Activated naive CD4-positive, alpha-beta T cell treated with anti-CD3 and anti-CD28 coated beads, Interleukin-2, amount 10 ng/mL, durations not matched to agents 7 days and 5 days (primary cell): Measurements from ENCODE around the gene BEAN1.

ENCODE experiments used
- CTCF ChIA-PET: fragments of 350-600 bp; sonication (Branson Sonifier 250); formaldehyde crosslinking; loops from one replicate; lab custom pipeline; 2021; ENCODE audit warnings: antibody characterized with exemption; lab: Charles Lee
- DNase-seq: peaks from one replicate; pipeline ENCODE4 v3.0.0-alpha.2; 2020
- H3K27ac Mint-ChIP-seq: one replicate; pipeline ENCODE4 v1.8.0; 2021; ENCODE audit warnings: mild to moderate bottlenecking, moderate library complexity, mixed read lengths
- H3K27me3 Mint-ChIP-seq: one replicate; pipeline ENCODE4 v1.8.0; 2021; ENCODE audit warnings: mild to moderate bottlenecking, mixed read lengths
- H3K36me3 Mint-ChIP-seq: one replicate; pipeline ENCODE4 v1.8.0; 2021; ENCODE audit warnings: mixed read lengths
- H3K4me1 Mint-ChIP-seq: one replicate; pipeline ENCODE4 v1.8.0; 2021; ENCODE audit warnings: mixed read lengths
- H3K4me3 Mint-ChIP-seq: one replicate; pipeline ENCODE4 v1.8.0; 2021; ENCODE audit warnings: mild to moderate bottlenecking, moderate library complexity, mixed read lengths
- H3K9me3 Mint-ChIP-seq: one replicate; pipeline ENCODE4 v1.8.0; 2021; ENCODE audit warnings: mixed read lengths

BEAN1 gene, protein sequence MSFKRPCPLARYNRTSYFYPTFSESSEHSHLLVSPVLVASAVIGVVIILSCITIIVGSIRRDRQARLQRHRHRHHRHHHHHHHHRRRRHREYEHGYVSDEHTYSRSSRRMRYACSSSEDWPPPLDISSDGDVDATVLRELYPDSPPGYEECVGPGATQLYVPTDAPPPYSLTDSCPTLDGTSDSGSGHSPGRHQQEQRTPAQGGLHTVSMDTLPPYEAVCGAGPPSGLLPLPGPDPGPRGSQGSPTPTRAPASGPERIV

DNA sequence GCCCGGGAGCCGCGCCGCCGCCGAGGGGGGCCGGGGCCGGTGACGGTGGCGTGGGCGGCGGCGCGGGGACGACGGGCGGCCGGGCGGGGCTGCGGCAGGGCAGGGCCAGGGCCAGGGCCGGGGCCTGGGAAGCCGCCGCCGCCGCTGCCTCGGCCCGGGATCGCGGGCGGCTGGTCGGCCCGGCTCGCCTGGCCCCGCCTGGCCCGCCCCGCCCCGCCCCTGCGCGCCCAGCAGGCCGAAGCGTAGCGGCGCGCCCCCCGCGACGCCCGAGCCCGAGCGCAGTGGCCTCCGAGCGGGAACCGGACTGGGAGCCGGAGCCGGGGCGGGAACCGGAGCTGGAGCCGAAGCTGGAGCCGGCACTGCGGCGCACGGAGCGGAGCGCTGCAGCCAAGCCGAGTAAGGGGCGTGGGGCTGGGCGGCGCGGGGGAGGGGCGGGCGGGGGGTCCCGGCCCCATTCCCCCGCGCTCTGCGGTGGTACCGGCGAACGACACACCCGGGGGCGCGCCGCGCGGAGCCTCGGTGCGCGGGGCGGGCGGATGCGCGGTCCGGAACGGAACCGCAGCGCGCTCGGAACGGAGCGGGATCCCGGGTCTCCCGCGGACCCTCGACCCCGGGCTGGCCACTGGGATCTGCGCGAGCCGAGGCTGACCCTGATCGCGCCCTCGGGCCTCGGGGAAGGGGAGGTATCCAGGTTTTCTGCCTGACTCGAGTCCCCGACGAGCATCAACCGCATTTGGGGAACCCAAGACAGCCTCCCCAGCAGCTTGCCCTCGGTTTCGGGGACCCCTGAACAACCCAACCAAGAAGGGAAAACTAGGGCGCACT, at the start of gene BEAN1:
Gene BEAN1, plus strand, starts transcription at position 260 of the 825 bp plus-strand sequence. CDS start 10,382 bp downstream, outside the sequence.
- CTCF ChIA-PET: no interaction called here
- Mint-ChIP-seq H3K4me3 (peak within 1 kb of the TSS; percentile 29), H3K9me3 (no peaks in the 10 kb centered on the region), H3K4me1 (peaks cover 8% of the 10 kb centered on the region), H3K27ac (no peak within 1 kb of the TSS), H3K27me3 (peaks cover 86% of the 10 kb centered on the region), H3K36me3 (no peaks in the 10 kb centered on the region)
- DNase-seq: no peak

DNA sequence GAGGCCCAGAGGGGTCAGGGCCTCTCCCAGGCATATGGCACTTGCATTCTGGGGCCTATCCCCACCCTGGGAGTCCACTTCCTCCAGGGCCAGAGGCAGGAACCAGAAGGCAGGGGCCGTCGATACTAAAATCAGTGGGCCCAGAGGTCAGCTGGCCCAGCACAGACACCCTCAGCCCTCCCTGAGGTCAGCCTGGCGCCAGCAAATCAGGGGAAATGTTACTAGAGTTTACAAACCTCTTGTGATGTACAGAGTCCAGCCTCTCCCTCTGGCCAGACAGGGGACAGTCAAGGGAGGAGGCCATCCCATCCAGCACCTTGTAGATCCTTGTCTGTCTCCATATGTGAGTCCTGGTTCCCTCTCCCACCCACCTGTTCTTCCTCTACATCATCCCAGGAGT, 49.8 kb upstream of the BEAN1 start:
- H3K4me3 Mint-ChIP-seq: no peak overlapping the region
- CTCF ChIA-PET: no interaction called here
- no peaks in the 10 kb centered on the region for H3K36me3 Mint-ChIP-seq
- no peaks in the 10 kb centered on the region for H3K4me1 Mint-ChIP-seq
- peaks cover 4% of the 10 kb centered on the region for H3K27me3 Mint-ChIP-seq
- DNase-seq: no peak
- no peak overlapping the region for H3K27ac Mint-ChIP-seq
- no peaks in the 10 kb centered on the region for H3K9me3 Mint-ChIP-seq

DNA sequence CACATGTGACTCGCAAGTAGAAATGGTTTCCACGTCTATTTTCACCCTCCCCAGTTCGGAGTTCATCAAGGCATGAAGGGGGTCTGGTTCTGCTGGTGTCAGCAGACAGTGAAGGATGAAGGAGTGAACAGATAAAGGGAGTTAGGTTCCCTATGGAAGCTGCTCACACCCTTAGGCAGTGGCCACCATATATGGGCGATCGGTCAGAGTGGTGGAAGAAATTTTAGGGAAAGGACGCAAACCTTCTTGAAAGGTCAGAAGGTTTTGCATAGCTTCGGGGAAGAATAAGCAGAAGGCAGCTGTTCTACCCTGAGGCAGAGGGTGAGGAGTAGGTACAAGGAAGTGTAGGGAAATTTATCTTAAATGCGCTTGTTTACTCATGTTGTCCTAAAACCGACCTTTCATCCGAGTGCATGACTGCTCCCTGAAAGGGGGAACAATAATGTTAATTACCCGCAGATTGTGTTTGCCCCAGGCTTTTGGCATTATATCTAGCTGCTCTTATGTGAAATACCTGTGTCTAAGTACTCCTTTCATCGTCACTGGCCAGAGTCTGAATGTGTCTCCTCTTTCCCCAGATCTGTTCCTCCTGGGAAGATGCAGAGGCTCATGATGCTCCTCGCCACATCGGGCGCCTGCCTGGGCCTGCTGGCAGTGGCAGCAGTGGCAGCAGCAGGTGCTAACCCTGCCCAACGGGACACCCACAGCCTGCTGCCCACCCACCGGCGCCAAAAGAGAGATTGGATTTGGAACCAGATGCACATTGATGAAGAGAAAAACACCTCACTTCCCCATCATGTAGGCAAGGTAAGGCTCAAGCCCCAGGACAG, 48.1 kb upstream of the BEAN1 start:
- H3K27me3 Mint-ChIP-seq: peaks cover 10% of the 10 kb centered on the region
- H3K27ac Mint-ChIP-seq: no peak overlapping the region
- H3K9me3 Mint-ChIP-seq: no peaks in the 10 kb centered on the region
- DNase-seq: no peak
- no peak overlapping the region for H3K4me3 Mint-ChIP-seq
- no peaks in the 10 kb centered on the region for H3K36me3 Mint-ChIP-seq
- no peaks in the 10 kb centered on the region for H3K4me1 Mint-ChIP-seq
- CTCF ChIA-PET: interaction anchor here (1.4 kb wide), 1 partner anchor 21 kb away, joined by 5 read pairs; no protein-coding TSS in a partner anchor

DNA sequence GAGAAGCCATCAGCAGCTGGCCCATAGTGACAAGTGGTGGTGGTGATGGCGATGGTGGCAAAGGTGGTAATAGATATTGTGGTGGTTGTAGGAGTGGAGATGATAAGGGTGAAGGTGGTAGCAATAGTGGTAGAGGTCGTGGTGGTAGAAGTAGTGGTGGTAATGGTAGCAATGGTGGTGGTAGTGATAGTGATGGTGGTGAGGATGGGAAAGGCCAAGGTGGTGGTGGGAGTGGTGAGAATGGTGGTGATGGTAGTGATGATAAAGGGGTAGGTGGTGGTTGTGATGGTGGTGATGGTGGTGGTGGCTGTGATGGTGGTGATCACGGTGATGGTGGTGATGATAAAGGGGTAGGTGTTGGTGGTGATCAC, 47.5 kb upstream of the BEAN1 start:
- peaks cover 10% of the 10 kb centered on the region for H3K27me3 Mint-ChIP-seq
- no peak overlapping the region for H3K4me3 Mint-ChIP-seq
- no peak for DNase-seq
- no peaks in the 10 kb centered on the region for H3K36me3 Mint-ChIP-seq
- H3K9me3 Mint-ChIP-seq: no peaks in the 10 kb centered on the region
- no peaks in the 10 kb centered on the region for H3K4me1 Mint-ChIP-seq
- CTCF ChIA-PET: no interaction called here
- no peak overlapping the region for H3K27ac Mint-ChIP-seq

DNA sequence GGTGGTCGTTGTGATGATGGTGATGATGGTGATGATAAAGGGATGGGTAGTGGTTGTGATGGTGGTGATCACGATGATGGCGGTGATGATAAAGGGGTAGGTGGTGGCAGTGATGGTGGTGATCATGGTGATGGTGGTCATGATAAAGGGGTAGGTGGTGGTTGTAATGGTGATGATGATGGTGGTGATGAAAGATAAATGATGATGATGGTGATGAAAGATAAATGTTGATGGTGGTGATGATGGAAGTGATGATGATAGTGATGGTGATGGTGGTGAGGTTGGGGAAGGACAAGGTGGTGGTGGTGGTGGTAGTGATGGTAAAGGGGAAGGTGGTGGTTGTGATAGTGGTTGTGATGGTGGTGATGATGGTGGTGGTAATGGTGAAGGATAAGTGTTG, 46.7 kb upstream of the BEAN1 start:
- Mint-ChIP-seq H3K4me1 (no peaks in the 10 kb centered on the region), H3K9me3 (no peaks in the 10 kb centered on the region), H3K27me3 (peaks cover 10% of the 10 kb centered on the region), H3K36me3 (no peaks in the 10 kb centered on the region), H3K4me3 (no peak overlapping the region), H3K27ac (no peak overlapping the region)
- no peak for DNase-seq
- CTCF ChIA-PET: no interaction called here

DNA sequence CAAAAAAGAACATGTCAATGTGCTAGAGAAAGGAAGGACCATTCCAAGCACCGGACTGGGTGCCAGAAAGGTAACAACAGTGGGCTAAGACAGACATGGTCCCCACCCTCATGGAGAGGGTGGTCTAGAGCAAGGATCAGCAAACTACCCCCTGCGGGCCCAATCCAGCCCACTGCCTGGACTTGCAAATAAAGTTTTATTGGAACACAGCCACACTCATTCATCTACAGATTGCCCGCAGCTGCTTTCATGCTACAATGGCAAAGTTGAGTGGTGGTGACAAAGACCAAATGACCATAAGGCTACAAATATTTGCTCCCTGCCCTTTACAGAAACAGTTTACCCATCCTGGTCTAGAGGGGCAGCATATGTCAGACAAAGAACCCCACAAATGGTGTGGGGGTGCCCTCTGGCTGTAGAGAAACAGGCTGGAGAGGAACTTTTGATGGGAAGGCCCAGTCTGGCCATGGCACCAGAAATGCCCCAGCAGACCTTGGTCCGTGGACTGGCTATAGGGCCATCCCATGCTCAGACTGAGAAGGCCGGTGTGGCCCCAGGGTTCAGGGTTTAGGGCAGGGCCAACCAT, 45.4 kb upstream of the BEAN1 start:
- Mint-ChIP-seq H3K36me3 (no peaks in the 10 kb centered on the region), H3K27ac (no peak overlapping the region), H3K4me3 (no peak overlapping the region), H3K27me3 (peaks cover 13% of the 10 kb centered on the region), H3K9me3 (no peaks in the 10 kb centered on the region), H3K4me1 (no peaks in the 10 kb centered on the region)
- CTCF ChIA-PET: interaction anchor here (0.6 kb wide), 1 partner anchor 24 kb away, joined by 3 read pairs; no protein-coding TSS in a partner anchor
- no peak for DNase-seq

DNA sequence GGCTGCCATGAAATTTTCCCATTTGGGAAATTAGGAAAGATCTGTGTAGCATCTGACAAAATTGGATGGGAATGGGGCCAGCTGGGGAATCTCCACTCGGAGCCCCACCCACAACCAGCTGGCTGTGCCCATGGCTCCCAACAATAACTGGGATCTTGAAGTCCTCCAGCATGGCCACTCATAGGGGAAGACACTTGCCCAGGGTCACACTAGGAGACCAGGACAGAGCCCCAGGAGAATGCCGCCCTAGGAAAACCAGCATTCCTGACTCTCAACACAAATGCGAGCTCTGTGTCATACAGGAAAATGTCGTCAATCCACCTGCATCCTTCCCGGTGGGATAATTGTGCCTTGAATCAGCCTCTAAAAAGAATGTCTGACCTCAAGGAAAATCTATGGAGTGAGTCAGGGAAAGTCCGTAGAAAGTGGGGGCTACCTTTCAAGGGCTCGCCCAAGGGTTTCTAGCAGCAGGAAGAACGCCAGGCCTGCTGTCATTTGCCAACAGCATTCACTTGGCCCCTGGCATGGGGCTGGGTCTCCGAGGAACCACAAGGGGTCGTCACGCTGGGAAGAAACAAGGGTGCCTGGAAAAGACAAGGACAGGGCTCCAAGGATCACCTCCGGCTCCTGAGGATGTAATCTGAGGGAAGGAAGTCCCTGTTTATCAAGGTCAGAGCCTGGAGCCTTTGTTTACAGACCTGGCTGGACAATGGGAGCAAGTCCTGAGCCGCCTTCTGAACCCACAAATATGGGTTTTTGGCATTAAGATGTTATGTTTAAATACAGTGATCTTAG, 44.7 kb upstream of the BEAN1 start:
- Mint-ChIP-seq H3K4me1 (no peaks in the 10 kb centered on the region), H3K27me3 (peaks cover 16% of the 10 kb centered on the region), H3K36me3 (no peaks in the 10 kb centered on the region), H3K4me3 (no peak overlapping the region), H3K9me3 (no peaks in the 10 kb centered on the region), H3K27ac (no peak overlapping the region)
- CTCF ChIA-PET: no interaction called here
- DNase-seq: no peak

DNA sequence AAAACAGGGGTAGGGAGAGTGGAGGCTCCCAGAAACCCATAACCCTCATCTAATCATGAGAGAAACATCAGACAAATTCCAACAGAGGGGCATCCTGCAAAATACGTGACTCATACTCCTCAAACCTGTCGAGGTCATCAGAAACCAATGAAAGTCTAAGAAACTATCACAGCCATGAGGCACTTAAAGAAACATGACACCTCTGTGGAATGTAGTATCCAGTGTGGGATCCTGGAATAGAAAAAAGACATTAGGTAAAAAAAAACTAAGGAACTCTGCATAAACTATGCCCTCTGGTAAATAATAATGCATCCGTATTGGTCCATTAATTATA, 44.2 kb upstream of the BEAN1 start:
- Mint-ChIP-seq H3K27ac (no peak overlapping the region), H3K36me3 (no peaks in the 10 kb centered on the region), H3K4me1 (no peaks in the 10 kb centered on the region), H3K9me3 (no peaks in the 10 kb centered on the region), H3K4me3 (no peak overlapping the region), H3K27me3 (peaks cover 22% of the 10 kb centered on the region)
- CTCF ChIA-PET: no interaction called here
- DNase-seq: no peak

DNA sequence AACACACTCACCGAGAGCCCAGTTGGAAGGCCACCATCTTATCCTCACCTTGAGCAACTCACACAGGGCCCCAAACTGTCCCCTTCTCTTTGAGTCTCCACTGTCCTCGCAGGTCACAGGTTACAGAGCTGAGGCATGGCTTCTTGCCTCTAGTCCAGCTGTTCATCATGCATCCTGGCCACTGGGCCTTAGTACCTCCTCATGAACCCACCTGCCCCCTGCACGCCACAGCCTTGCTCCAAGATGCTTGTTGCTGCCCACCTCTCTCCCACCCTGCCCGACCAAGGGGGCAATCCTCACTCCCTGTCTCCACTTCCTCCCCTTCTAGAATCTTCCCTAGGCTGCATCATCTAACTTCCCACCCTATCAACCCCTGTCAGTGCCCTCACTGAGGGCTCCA, 43.5 kb upstream of the BEAN1 start:
- DNase-seq: no peak
- CTCF ChIA-PET: interaction anchor here (1.4 kb wide), 1 partner anchor 22 kb away, joined by 3 read pairs; no protein-coding TSS in a partner anchor
- Mint-ChIP-seq H3K36me3 (no peaks in the 10 kb centered on the region), H3K9me3 (no peaks in the 10 kb centered on the region), H3K4me3 (no peak overlapping the region), H3K27ac (no peak overlapping the region), H3K4me1 (no peaks in the 10 kb centered on the region), H3K27me3 (peaks cover 26% of the 10 kb centered on the region)

DNA sequence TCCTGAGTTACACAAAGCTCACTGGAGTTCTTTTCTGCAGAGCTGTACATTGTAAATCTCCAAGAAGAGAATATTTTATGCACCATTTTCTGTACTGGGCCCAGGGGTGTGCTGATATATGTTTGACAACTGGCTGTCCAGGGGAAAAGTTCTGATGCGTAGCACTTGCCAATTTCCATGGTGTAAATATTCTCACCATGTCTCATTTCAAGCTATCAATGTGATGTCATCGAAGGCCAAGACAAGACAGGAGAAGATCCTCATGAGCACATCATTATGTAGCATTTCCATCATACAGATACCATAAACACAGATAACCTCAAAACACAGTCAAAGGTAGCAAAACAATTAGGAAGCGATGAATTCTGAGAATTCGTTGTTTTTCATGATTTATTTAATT, 41.7 kb upstream of the BEAN1 start:
- Mint-ChIP-seq H3K27ac (no peak overlapping the region), H3K4me3 (no peak overlapping the region), H3K9me3 (no peaks in the 10 kb centered on the region), H3K27me3 (peaks cover 27% of the 10 kb centered on the region), H3K36me3 (no peaks in the 10 kb centered on the region), H3K4me1 (no peaks in the 10 kb centered on the region)
- DNase-seq: no peak
- CTCF ChIA-PET: interaction anchor here (1.1 to 1.4 kb wide), 2 partner anchors 28 to 31 kb away, joined by 3 read pairs; no protein-coding TSS in a partner anchor

DNA sequence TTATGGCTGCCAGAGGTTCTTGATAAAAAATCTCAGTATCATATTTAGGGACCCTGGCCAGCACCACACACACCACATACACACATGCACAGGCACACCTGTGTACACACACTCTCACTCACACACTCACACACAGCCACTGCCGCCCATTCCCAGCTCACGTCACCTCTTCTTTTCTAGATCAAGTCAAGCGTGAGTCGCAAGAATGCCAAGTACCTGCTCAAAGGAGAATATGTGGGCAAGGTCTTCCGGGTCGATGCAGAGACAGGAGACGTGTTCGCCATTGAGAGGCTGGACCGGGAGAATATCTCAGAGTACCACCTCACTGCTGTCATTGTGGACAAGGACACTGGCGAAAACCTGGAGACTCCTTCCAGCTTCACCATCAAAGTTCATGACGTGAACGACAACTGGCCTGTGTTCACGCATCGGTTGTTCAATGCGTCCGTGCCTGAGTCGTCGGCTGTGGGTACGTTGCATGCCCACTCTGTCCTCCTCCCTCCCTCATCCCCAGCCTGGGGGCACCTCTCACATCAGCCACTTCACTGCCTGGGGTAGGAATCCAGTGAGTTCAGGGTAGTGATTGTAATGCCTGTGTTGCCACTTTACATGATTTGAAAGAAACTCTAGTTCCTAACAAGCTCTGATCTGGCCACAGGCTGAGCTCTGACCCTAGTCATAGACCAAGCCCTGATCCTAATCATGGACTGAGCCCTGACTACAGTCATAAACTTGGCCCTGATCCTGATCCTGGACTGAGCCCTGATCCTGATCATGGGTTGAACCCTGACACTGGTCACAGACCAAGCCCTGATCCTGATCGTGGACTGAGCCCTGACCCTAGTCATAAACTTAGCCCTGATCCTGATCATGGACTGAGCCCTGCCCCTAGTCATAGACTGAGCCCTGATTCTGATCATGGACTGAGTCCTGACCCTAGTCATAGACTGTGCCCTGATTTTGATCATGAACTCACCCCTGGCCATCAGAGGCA, 40.2 kb upstream of the BEAN1 start:
- H3K27me3 Mint-ChIP-seq: peaks cover 27% of the 10 kb centered on the region
- no peaks in the 10 kb centered on the region for H3K4me1 Mint-ChIP-seq
- H3K27ac Mint-ChIP-seq: no peak overlapping the region
- no peak overlapping the region for H3K4me3 Mint-ChIP-seq
- CTCF ChIA-PET: interaction anchor here (0.7 to 1.4 kb wide), 3 partner anchors 20 to 494 kb away, joined by 4 to 7 read pairs (median 4); partner anchors contain the start of gene PDP2
- no peak for DNase-seq
- H3K36me3 Mint-ChIP-seq: no peaks in the 10 kb centered on the region
- no peaks in the 10 kb centered on the region for H3K9me3 Mint-ChIP-seq

DNA sequence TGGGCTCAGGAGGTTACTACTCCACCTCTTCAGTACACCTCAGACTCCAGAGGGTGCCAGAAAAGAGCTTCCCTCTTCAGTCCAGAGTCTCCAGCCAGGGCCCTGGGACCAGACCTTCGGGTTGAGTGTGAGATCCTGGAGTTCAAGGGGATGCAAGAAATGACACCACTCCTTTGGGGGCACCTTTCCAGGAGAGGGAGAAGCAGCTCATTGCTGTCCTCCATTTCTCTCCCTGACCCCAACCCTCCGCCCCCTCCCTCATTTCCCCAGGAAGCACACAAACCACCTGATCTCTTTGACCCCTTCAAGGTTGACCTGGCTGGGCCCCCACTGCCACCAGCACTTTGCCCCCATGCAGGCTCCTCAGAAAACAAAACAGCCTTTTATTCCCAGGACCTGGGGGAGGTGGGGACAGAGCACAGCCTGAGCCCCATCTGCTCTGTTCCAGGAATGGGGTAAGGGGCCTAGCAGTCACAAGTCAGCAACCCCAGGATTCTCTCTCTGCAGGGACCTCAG, 39.2 kb upstream of the BEAN1 start:
- H3K9me3 Mint-ChIP-seq: no peaks in the 10 kb centered on the region
- DNase-seq: no peak
- H3K4me1 Mint-ChIP-seq: no peaks in the 10 kb centered on the region
- H3K4me3 Mint-ChIP-seq: no peak overlapping the region
- H3K27ac Mint-ChIP-seq: no peak overlapping the region
- CTCF ChIA-PET: interaction anchor here (1.4 kb wide), 1 partner anchor 30 kb away, joined by 7 read pairs; no protein-coding TSS in a partner anchor
- H3K36me3 Mint-ChIP-seq: no peaks in the 10 kb centered on the region
- H3K27me3 Mint-ChIP-seq: peaks cover 27% of the 10 kb centered on the region
